Measurements from ENCODE around the gene LRRC75B.
A peak's percentile ranks its signal among the peaks of the same experiment; 100 is the strongest.
"Not testable (repeated sequence)": the region's sequence is repeated elsewhere in the genome, so short reads cannot be mapped to it uniquely, and the experiment has no call there.

The LRRC75B gene

GRCh38 chr22:24632642-24633041 lies 39.8 kb upstream of the LRRC75B start:
- H3K9me3 ChIP-seq (ENCODE audit: control insufficient read depth, insufficient read depth, low read depth, low read length); H3K4me1 ChIP-seq (ENCODE audit: control insufficient read depth, insufficient read depth, low read length); H3K4me3 ChIP-seq (ENCODE audit: low read depth, low read length); POLR2A ChIA-PET; H3K36me3 ChIP-seq (ENCODE audit: control insufficient read depth in 2 of 2, insufficient read depth in 1 of 2, low read length in 2 of 2); CTCF ChIA-PET; H3K27ac ChIP-seq (ENCODE audit: extremely low read depth, low read depth, low read length): not testable (repeated sequence)
- peak; percentile 86 for TF ChIP-seq WT1 (tag by site-specific recombination; IDR thresholded peaks at IDR 0.05)
- peak; percentile 40; the same call in 1 of the 2 replicates for TF ChIP-seq OSR2 (tag by site-specific recombination; IDR thresholded peaks at IDR 0.05)

- POLR2A ChIA-PET; H3K4me1 ChIP-seq (ENCODE audit: control insufficient read depth, insufficient read depth, low read length); H3K27ac ChIP-seq (ENCODE audit: extremely low read depth, low read depth, low read length); H3K4me3 ChIP-seq (ENCODE audit: low read depth, low read length); H3K9me3 ChIP-seq (ENCODE audit: control insufficient read depth, insufficient read depth, low read depth, low read length); CTCF ChIA-PET; H3K36me3 ChIP-seq (ENCODE audit: control insufficient read depth in 2 of 2, insufficient read depth in 1 of 2, low read length in 2 of 2): not testable (repeated sequence)
- TF ChIP-seq ZNF585B (tag by site-specific recombination; IDR thresholded peaks at IDR 0.05) (0 out of 2 replicates have a peak, but pooled peaks have one; percentile 31), EGR2 (tag by site-specific recombination; IDR thresholded peaks at IDR 0.05; ENCODE audit: low read depth) (peak; percentile 44; the same call in 1 of the 2 replicates), ZFHX2 (tag by site-specific recombination; conservative IDR thresholded peaks at IDR 0.05) (peak; percentile 41; the same call in 1 of the 2 replicates)
Observed at GRCh38 chr22:24631430-24632122, 38.7 kb upstream of the LRRC75B start.

GRCh38 chr22:24630812-24631427 lies 38.0 kb upstream of the LRRC75B start:
- H3K4me3 ChIP-seq (ENCODE audit: low read depth, low read length); H3K4me1 ChIP-seq (ENCODE audit: control insufficient read depth, insufficient read depth, low read length); H3K36me3 ChIP-seq (ENCODE audit: control insufficient read depth in 2 of 2, insufficient read depth in 1 of 2, low read length in 2 of 2); POLR2A ChIA-PET; CTCF ChIA-PET; H3K9me3 ChIP-seq (ENCODE audit: control insufficient read depth, insufficient read depth, low read depth, low read length); H3K27ac ChIP-seq (ENCODE audit: extremely low read depth, low read depth, low read length): not testable (repeated sequence)
- peak; percentile 27; the same call in 1 of the 2 replicates for TF ChIP-seq FEZF1 (tag by site-specific recombination; IDR thresholded peaks at IDR 0.05)
- TF ChIP-seq ZXDB (tag by site-specific recombination; IDR thresholded peaks at IDR 0.05): 0 out of 2 replicates have a peak, but pooled peaks have one; percentile 13
- TF ChIP-seq WT1 (tag by site-specific recombination; IDR thresholded peaks at IDR 0.05): 0 out of 2 replicates have a peak, but pooled peaks have one; percentile 50

- H3K9me3 ChIP-seq (ENCODE audit: control insufficient read depth, insufficient read depth, low read depth, low read length); H3K4me3 ChIP-seq (ENCODE audit: low read depth, low read length); H3K27ac ChIP-seq (ENCODE audit: extremely low read depth, low read depth, low read length); POLR2A ChIA-PET; H3K36me3 ChIP-seq (ENCODE audit: control insufficient read depth in 2 of 2, insufficient read depth in 1 of 2, low read length in 2 of 2); H3K4me1 ChIP-seq (ENCODE audit: control insufficient read depth, insufficient read depth, low read length): not testable (repeated sequence)
- TF ChIP-seq ZNF18 (tag by site-specific recombination; IDR thresholded peaks at IDR 0.05): peak; percentile 64
- peak; percentile 12; the same call in 1 of the 2 replicates for TF ChIP-seq ZNF654 (tag by site-specific recombination; IDR thresholded peaks at IDR 0.05; ENCODE audit: low read depth)
- CTCF ChIA-PET: interaction anchor here (0.6 kb wide), 2 partner anchors 144 to 283 kb away, joined by 3 to 5 read pairs; no protein-coding TSS in a partner anchor
Observed at GRCh38 chr22:24629069-24629468, 36.2 kb upstream of the LRRC75B start.

GRCh38 chr22:24627911-24628310 lies 35.0 kb upstream of the LRRC75B start:
- H3K36me3 ChIP-seq (ENCODE audit: control insufficient read depth in 2 of 2, insufficient read depth in 1 of 2, low read length in 2 of 2); H3K9me3 ChIP-seq (ENCODE audit: control insufficient read depth, insufficient read depth, low read depth, low read length); H3K4me1 ChIP-seq (ENCODE audit: control insufficient read depth, insufficient read depth, low read length); H3K27ac ChIP-seq (ENCODE audit: extremely low read depth, low read depth, low read length); H3K4me3 ChIP-seq (ENCODE audit: low read depth, low read length); POLR2A ChIA-PET; CTCF ChIA-PET: not testable (repeated sequence)

- H3K4me3 ChIP-seq (ENCODE audit: low read depth, low read length); CTCF ChIA-PET; H3K27ac ChIP-seq (ENCODE audit: extremely low read depth, low read depth, low read length); H3K9me3 ChIP-seq (ENCODE audit: control insufficient read depth, insufficient read depth, low read depth, low read length); H3K36me3 ChIP-seq (ENCODE audit: control insufficient read depth in 2 of 2, insufficient read depth in 1 of 2, low read length in 2 of 2); H3K4me1 ChIP-seq (ENCODE audit: control insufficient read depth, insufficient read depth, low read length); POLR2A ChIA-PET: not testable (repeated sequence)
Observed at GRCh38 chr22:24622596-24622995, 29.7 kb upstream of the LRRC75B start.

- H3K4me1 ChIP-seq (ENCODE audit: control insufficient read depth, insufficient read depth, low read length); H3K27ac ChIP-seq (ENCODE audit: extremely low read depth, low read depth, low read length); H3K4me3 ChIP-seq (ENCODE audit: low read depth, low read length); H3K9me3 ChIP-seq (ENCODE audit: control insufficient read depth, insufficient read depth, low read depth, low read length); H3K36me3 ChIP-seq (ENCODE audit: control insufficient read depth in 2 of 2, insufficient read depth in 1 of 2, low read length in 2 of 2); POLR2A ChIA-PET: not testable (repeated sequence)
- CTCF ChIA-PET: interaction anchor here (1.1 kb wide), 1 partner anchor 23 kb away, joined by 4 read pairs; no protein-coding TSS in a partner anchor
Observed at GRCh38 chr22:24621244-24621643, 28.4 kb upstream of the LRRC75B start.

Measured in HEK293 (cell line).